Central memory CD8-positive, alpha-beta T cell (primary cell): Measurements from ENCODE around the gene ZNF319.

Experiments used
- ATAC-seq: fragments of 150-1000 bp; cut with Tn5 transposase; replicated peaks from 2 replicates; pipeline ENCODE4 v1.10.0; 2022; ENCODE audit warnings: mild to moderate bottlenecking, moderate FRiP score, moderate number of reproducible peaks; ENCODE audit not compliant: poor library complexity, severe bottlenecking; ENCODE audit errors: extremely low read depth
- DNase-seq, 2 donors: peaks; one replicate each; pipeline ENCODE4 v3.0.0; 2021; ENCODE audit warnings: low spot score in 2 of 2
- H3K27ac Mint-ChIP-seq: one replicate; pipeline ENCODE4 v1.8.0; 2022; ENCODE audit warnings: low read depth, mild to moderate bottlenecking, moderate library complexity, mixed read lengths
- H3K27me3 Mint-ChIP-seq: one replicate; pipeline ENCODE4 v1.8.0; 2022; ENCODE audit warnings: mixed read lengths
- H3K36me3 Mint-ChIP-seq: one replicate; pipeline ENCODE4 v1.8.0; 2022; ENCODE audit warnings: mild to moderate bottlenecking, moderate library complexity, mixed read lengths; ENCODE audit not compliant: insufficient read depth
- H3K4me1 Mint-ChIP-seq: one replicate; pipeline ENCODE4 v1.8.0; 2022; ENCODE audit warnings: mixed read lengths
- H3K4me3 Mint-ChIP-seq: one replicate; pipeline ENCODE4 v1.8.0; 2022; ENCODE audit warnings: mild to moderate bottlenecking, moderate library complexity, mixed read lengths
- H3K9me3 Mint-ChIP-seq: one replicate; pipeline ENCODE4 v1.8.0; 2022; ENCODE audit warnings: mixed read lengths

The ZNF319 gene

DNA sequence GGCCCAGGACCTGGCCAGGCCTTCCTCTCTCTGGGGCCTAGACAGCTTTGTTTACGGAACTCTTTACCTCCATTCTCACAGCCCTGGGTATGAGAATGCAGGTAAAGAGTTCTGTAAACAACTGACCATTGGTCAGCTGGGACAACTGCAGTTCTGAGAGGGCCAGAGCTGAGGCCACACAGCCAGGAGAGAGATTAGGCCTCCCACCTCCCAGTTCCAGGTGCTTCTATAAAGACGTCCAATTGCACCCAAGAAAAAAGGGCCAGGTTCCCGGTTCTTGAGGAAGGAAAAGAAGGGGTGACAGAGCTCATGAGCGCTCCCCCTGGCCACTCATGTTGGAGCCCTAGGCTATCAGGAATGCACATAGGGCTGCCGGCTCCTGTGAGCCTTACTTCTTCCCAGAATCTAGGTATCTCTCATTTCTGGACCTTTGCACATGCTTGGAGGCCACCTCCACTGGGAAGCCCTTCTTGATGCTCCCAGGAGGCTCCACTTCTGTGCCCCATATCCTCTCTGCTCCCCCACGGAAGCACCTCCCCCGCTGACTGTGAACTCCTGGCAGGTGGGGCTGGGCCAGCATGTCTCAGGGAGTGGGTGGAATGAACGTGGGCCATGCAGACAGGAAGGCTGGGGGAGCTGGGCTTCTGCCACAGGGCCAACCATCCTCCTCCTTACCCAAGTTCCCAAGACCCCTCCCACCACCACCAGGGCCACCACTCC is 42.6 kb downstream of the ZNF319 start:
- no peak for ATAC-seq
- no peak overlapping the region for H3K27ac Mint-ChIP-seq
- no peak overlapping the region for H3K4me3 Mint-ChIP-seq
- H3K4me1 Mint-ChIP-seq: no peaks in the 10 kb centered on the region
- no peak for DNase-seq
- H3K36me3 Mint-ChIP-seq: no peaks in the 10 kb centered on the region
- H3K27me3 Mint-ChIP-seq: peaks cover 9% of the 10 kb centered on the region
- no peaks in the 10 kb centered on the region for H3K9me3 Mint-ChIP-seq

DNA sequence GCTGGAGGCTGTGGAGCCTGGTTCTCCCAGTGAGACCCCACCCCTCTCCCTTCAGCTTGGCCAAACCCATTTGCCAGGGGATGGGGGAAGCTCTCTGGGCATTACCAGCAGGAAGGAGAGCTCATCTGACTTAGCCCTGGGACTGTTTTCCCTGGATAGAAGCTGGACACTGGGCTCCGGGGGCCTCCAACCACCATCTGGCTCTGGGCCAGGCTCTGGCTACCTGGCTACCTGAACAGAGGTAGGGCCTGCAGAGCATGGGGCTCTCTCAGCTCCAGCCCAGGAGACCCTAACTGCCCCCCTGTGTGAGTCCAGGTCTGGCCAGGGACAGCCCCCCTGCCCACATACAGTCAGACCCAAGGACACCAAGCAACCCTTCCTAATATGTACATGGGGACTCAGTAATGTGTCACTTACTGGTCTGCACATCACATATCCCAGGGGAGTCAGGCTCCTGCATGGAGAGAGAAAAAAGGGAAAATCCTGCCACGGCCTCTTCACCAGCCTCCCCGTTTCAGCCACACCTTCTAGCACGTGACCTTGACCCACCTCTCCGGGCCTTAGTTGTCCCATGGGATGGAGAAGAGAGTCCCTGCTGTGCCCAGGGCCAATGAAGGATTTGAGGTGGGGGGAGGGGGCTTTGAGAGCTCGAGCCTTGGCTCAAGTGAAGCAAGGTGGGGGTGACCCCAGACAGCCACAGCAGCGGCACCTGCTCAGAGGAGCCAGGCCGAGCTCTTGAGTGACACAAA is 43.4 kb downstream of the ZNF319 start:
- Mint-ChIP-seq H3K36me3 (no peaks in the 10 kb centered on the region), H3K9me3 (no peaks in the 10 kb centered on the region), H3K4me1 (no peaks in the 10 kb centered on the region), H3K27ac (no peak overlapping the region), H3K4me3 (no peak overlapping the region), H3K27me3 (peaks cover 12% of the 10 kb centered on the region)
- DNase-seq (no peak), ATAC-seq (no peak)

DNA sequence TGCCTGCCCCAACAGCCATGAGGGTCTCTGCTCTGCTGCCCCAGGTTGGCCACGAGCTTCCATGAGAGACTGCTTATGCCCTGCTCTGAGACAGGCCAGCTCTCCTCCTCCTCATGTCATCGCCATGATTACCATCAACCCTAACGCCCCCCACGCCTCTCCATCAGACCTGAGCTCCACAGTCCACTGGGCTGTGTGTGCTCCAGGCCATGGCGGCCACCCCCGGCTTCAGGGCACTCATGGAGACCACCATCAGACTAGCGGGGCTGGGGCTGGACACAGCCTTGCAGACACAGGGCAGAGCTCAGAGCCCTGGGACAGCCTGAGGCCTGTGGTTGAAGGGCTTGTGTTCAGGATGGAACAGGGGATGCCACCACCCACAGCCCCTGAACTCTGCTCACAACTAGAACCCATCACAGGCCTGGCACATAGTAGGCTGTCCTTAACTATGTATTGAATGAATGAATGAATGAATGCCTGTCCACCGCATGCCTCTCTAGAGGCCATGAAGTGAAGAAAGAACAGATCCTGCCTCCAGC is 44.1 kb downstream of the ZNF319 start:
- Mint-ChIP-seq H3K4me1 (no peaks in the 10 kb centered on the region), H3K9me3 (no peaks in the 10 kb centered on the region)

GRCh38 chr16:57955572-57956188 is 44.8 kb downstream of the ZNF319 start:
- no peaks in the 10 kb centered on the region for H3K36me3 Mint-ChIP-seq
- DNase-seq (no peak), ATAC-seq (no peak)
- H3K9me3 Mint-ChIP-seq: no peaks in the 10 kb centered on the region
- H3K27me3 Mint-ChIP-seq: peaks cover 19% of the 10 kb centered on the region
- H3K4me3 Mint-ChIP-seq: no peak overlapping the region
- no peak overlapping the region for H3K27ac Mint-ChIP-seq
- H3K4me1 Mint-ChIP-seq: no peaks in the 10 kb centered on the region

More for the DNA sequence above, 44.1 kb downstream of the ZNF319 start:
- Mint-ChIP-seq H3K36me3 (no peaks in the 10 kb centered on the region), H3K4me3 (no peak overlapping the region), H3K27me3 (peaks cover 19% of the 10 kb centered on the region), H3K27ac (no peak overlapping the region)
- ATAC-seq (no peak), DNase-seq (no peak)

DNA sequence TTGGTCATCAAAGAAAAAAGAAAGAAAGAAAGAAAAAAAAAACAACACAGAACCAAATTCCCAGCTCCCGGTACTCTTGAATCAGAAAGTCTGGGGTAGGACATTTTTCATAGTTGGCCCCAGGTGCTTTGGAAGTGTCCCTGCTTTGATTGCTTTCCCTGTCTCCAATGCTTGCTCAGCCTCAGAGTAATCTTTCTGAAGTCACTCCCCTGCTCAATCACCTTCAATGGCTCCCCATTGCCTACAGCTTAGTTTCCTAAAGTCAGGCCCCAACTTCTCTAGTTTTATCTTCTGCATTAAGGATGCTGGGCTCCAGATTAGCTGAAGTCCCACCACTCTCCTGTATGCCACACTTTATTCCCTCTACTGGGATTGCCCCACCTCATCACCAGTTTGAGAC is 46.6 kb downstream of the ZNF319 start:
- no peaks in the 10 kb centered on the region for H3K36me3 Mint-ChIP-seq
- DNase-seq: no peak
- no peaks in the 10 kb centered on the region for H3K4me1 Mint-ChIP-seq
- no peak for ATAC-seq
- H3K27ac Mint-ChIP-seq: no peak overlapping the region
- peaks cover 20% of the 10 kb centered on the region for H3K27me3 Mint-ChIP-seq
- H3K9me3 Mint-ChIP-seq: no peaks in the 10 kb centered on the region
- no peak overlapping the region for H3K4me3 Mint-ChIP-seq

GRCh38 chr16:57952909-57953308 is 47.6 kb downstream of the ZNF319 start:
- H3K4me1 Mint-ChIP-seq: no peaks in the 10 kb centered on the region
- H3K27me3 Mint-ChIP-seq: peaks cover 20% of the 10 kb centered on the region
- no peaks in the 10 kb centered on the region for H3K36me3 Mint-ChIP-seq
- no peak overlapping the region for H3K4me3 Mint-ChIP-seq
- DNase-seq (no peak), ATAC-seq (no peak)
- H3K9me3 Mint-ChIP-seq: no peaks in the 10 kb centered on the region
- no peak overlapping the region for H3K27ac Mint-ChIP-seq

- Mint-ChIP-seq H3K9me3 (no peaks in the 10 kb centered on the region), H3K36me3 (no peaks in the 10 kb centered on the region), H3K27ac (no peak overlapping the region), H3K4me3 (no peak overlapping the region), H3K4me1 (no peaks in the 10 kb centered on the region), H3K27me3 (peaks cover 20% of the 10 kb centered on the region)
- no peak for DNase-seq
- ATAC-seq: no peak
Observed at GRCh38 chr16:57951204-57951960, 49.1 kb downstream of the ZNF319 start.

DNA sequence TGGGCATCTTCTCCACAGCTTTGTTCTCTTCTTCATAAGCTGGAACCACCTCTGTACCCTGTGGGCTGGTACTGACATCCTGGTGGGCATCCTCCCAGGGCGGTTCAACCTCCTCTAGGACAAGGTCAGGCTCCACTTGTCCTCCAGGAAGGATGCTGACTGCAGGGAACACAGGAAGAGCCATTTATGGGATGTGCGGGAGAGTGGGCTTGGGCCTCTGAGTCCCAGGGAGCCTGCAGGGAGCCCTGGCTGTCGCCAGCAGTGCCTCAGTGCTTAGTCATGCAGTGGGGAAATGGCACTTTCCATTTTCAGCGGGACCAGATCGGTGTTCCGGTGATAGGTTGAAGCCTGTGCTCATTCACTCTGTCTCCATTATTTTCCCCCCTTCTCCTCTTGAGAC is 50.1 kb downstream of the ZNF319 start:
- Mint-ChIP-seq H3K9me3 (no peaks in the 10 kb centered on the region), H3K4me1 (no peaks in the 10 kb centered on the region), H3K4me3 (no peak overlapping the region), H3K36me3 (no peaks in the 10 kb centered on the region), H3K27ac (no peak overlapping the region), H3K27me3 (peaks cover 20% of the 10 kb centered on the region)
- no peak for DNase-seq
- ATAC-seq: no peak

GRCh38 chr16:57949595-57950238 is 50.8 kb downstream of the ZNF319 start:
- ATAC-seq: no peak
- H3K36me3 Mint-ChIP-seq: no peaks in the 10 kb centered on the region
- H3K4me3 Mint-ChIP-seq: no peak overlapping the region
- DNase-seq: no peak
- no peaks in the 10 kb centered on the region for H3K4me1 Mint-ChIP-seq
- no peaks in the 10 kb centered on the region for H3K9me3 Mint-ChIP-seq
- peaks cover 20% of the 10 kb centered on the region for H3K27me3 Mint-ChIP-seq
- no peak overlapping the region for H3K27ac Mint-ChIP-seq

- H3K4me1 Mint-ChIP-seq: no peaks in the 10 kb centered on the region
- no peak overlapping the region for H3K27ac Mint-ChIP-seq
- DNase-seq (no peak), ATAC-seq (no peak)
- peaks cover 20% of the 10 kb centered on the region for H3K27me3 Mint-ChIP-seq
- no peaks in the 10 kb centered on the region for H3K36me3 Mint-ChIP-seq
- no peaks in the 10 kb centered on the region for H3K9me3 Mint-ChIP-seq
- H3K4me3 Mint-ChIP-seq: no peak overlapping the region
Observed at GRCh38 chr16:57949013-57949412, 51.5 kb downstream of the ZNF319 start.

DNA sequence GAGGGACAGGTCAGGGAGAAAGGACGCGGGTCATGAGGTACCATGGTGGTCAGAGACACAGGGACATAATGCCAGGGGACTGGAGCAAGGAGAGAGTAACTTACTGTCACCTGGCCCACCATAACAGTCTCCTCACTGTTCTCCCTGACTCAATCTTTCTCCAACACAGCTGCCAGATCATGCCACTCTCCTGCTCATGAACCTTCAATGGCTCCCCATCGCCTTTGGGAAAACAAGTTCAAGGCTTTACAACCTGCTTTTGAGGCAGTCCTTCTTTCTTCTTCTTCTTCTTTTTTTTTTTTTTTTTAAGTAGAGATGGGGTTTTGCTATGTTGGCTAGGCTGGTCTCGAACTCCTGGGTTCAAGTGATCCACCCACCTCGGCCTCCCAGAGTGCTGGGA is 52.4 kb downstream of the ZNF319 start:
- DNase-seq (no peak), ATAC-seq (no peak)
- no peak overlapping the region for H3K27ac Mint-ChIP-seq
- H3K27me3 Mint-ChIP-seq: peaks cover 20% of the 10 kb centered on the region
- H3K4me3 Mint-ChIP-seq: no peak overlapping the region
- H3K9me3 Mint-ChIP-seq: no peaks in the 10 kb centered on the region
- H3K36me3 Mint-ChIP-seq: no peaks in the 10 kb centered on the region
- no peaks in the 10 kb centered on the region for H3K4me1 Mint-ChIP-seq

- H3K27me3 Mint-ChIP-seq: peaks cover 19% of the 10 kb centered on the region
- DNase-seq (no peak), ATAC-seq (no peak)
- no peaks in the 10 kb centered on the region for H3K4me1 Mint-ChIP-seq
- H3K4me3 Mint-ChIP-seq: no peak overlapping the region
- no peaks in the 10 kb centered on the region for H3K9me3 Mint-ChIP-seq
- no peak overlapping the region for H3K27ac Mint-ChIP-seq
- H3K36me3 Mint-ChIP-seq: no peaks in the 10 kb centered on the region
Observed at GRCh38 chr16:57947261-57947660, 53.2 kb downstream of the ZNF319 start.
